Esophagus squamous epithelium (tissue), 5 donors: Measurements from ENCODE around the gene IGF1. TPM values are rescaled to one million over a fixed set of nuclear protein-coding genes. Genes with fewer than 3 reads are reported as not detected.

ENCODE experiments used
- DNase-seq: peaks from one replicate; lab custom pipeline; 2025; lab: John Stamatoyannopoulos, UW
- H3K27ac ChIP-seq, 4 donors: fragments of 200-600 bp; sonication (generic); one replicate each; pipeline ENCODE4 v1.5.1; 2016 to 2019; ENCODE audit warnings: mild to moderate bottlenecking in 1 of 4
- H3K27me3 ChIP-seq, 4 donors: fragments of 200-600 bp; sonication (generic); 1 replicate in 3 of 4; 2 replicates in 1 of 4; pipeline versions ENCODE4 v1.5.1 to v1.6.0; 2017 to 2021; ENCODE audit warnings: antibody characterized with exemption in 1 of 4
- H3K36me3 ChIP-seq, 3 donors: fragments of 200-600 bp; sonication (generic); one replicate each; pipeline ENCODE4 v1.5.1; 2016 to 2019
- H3K4me1 ChIP-seq, 3 donors: fragments of 200-600 bp; sonication (generic); one replicate each; pipeline ENCODE4 v1.5.1; 2017 to 2019
- H3K4me3 ChIP-seq, 4 donors: fragments of 200-600 bp; sonication (generic); 1 replicate in 3 of 4; 2 replicates in 1 of 4; pipeline ENCODE4 v1.5.1; 2016 to 2019; ENCODE audit warnings: mild to moderate bottlenecking in 2 of 4, moderate library complexity in 1 of 4
- H3K9me3 ChIP-seq, 3 donors: fragments of 200-600 bp; sonication (generic); one replicate each; pipeline ENCODE4 v1.5.1; 2016 to 2019
- POLR2A ChIP-seq, 4 donors: fragments of 450-650 bp; IDR thresholded peaks; one replicate each; pipeline ENCODE4 v1.6.1; 2017; ENCODE audit warnings: antibody characterized with exemption in 4 of 4, mild to moderate bottlenecking in 4 of 4, moderate library complexity in 3 of 4
- WGBS, 2 donors: methylation state at CpG; one replicate each; pipeline ENCODE4 v1.1.5; 2018; 5-methylcytosine and 5-hydroxymethylcytosine counted together
- intact Hi-C: fragments of 100-400 bp; cut with DNase I; formaldehyde crosslinking; loops from one replicate; pipeline ENCODE4 v1.15.0; 2022
- total RNA-seq, 4 donors: library from RNA; depleted of rRNA; stranded (reverse); fragments of >200 nt; gene quantifications; one replicate each; pipeline ENCODE4 v1.1.0, GENCODE V29; 2016
- TF ChIP-seq, protein P1 (sequence below), 6 experiments: fragments of 450-650 bp in 4 of 6; fragments of 200-600 bp in 2 of 6; sonication (generic) in 2 of 6; IDR thresholded peaks; one replicate each; pipeline ENCODE4 v1.5.1; 2016 to 2019; ENCODE audit warnings: antibody characterized with exemption in 6 of 6, mild to moderate bottlenecking in 4 of 6, moderate library complexity in 4 of 6
- donor health status: DM: yes; HTN: yes; CAD: no.

The IGF1 gene
- total RNA-seq, 4 donors from 2014 or later, result 0.23 to 36.3 (median 5.6) TPM

DNA sequence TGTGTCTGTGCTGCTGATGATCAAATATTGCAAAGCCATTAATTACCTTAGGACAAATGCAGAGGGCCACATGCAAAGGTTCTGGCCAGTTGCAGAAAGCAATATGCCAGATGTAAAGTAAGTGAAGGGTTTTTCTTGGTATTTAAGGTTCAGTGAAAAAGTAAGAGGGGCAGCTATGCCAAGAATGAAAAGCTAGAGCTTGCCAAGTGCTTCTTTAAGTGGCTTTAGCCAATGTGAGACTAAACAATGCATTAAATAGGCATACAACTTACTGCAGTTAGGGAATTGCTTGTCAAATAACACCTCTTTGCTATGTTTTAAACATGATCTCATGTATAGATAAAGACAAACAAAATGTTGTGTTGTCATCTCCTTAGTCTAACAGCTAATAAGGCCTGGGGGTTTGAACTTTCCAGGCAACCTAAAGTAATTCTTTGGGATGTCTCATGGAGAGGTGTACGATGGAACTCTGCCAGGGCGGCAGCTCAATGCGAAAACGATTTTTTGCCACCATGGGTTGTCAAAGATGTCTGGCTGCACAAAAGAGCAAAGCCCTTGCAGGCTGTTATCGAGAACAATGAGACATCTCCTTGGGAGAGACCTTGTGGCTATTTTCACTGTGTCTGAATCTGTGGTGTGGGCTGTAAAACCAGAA lies 12.0 kb downstream of the IGF1 start:
- no peak for DNase-seq
- no peak overlapping the region for H3K4me3 ChIP-seq
- TF ChIP-seq, protein P1, sequence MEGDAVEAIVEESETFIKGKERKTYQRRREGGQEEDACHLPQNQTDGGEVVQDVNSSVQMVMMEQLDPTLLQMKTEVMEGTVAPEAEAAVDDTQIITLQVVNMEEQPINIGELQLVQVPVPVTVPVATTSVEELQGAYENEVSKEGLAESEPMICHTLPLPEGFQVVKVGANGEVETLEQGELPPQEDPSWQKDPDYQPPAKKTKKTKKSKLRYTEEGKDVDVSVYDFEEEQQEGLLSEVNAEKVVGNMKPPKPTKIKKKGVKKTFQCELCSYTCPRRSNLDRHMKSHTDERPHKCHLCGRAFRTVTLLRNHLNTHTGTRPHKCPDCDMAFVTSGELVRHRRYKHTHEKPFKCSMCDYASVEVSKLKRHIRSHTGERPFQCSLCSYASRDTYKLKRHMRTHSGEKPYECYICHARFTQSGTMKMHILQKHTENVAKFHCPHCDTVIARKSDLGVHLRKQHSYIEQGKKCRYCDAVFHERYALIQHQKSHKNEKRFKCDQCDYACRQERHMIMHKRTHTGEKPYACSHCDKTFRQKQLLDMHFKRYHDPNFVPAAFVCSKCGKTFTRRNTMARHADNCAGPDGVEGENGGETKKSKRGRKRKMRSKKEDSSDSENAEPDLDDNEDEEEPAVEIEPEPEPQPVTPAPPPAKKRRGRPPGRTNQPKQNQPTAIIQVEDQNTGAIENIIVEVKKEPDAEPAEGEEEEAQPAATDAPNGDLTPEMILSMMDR (IDR thresholded peaks at IDR 0.05), result no peak
- no peak for TF ChIP-seq POLR2A (IDR thresholded peaks at IDR 0.05)
- WGBS, 2 donors, result 64 to 74% methylated on average over 5 of the region's 5 CpGs
- H3K9me3 ChIP-seq, result no peaks in the 10 kb centered on the region
- peaks cover 0 to 3% (median 0%) of the 10 kb centered on the region in 3 donors for H3K4me1 ChIP-seq
- H3K27ac ChIP-seq, result no peak overlapping the region
- no peaks in the 10 kb centered on the region for H3K27me3 ChIP-seq
- intact Hi-C loops, result no loop called here
- H3K36me3 ChIP-seq, result no peaks in the 10 kb centered on the region

DNA sequence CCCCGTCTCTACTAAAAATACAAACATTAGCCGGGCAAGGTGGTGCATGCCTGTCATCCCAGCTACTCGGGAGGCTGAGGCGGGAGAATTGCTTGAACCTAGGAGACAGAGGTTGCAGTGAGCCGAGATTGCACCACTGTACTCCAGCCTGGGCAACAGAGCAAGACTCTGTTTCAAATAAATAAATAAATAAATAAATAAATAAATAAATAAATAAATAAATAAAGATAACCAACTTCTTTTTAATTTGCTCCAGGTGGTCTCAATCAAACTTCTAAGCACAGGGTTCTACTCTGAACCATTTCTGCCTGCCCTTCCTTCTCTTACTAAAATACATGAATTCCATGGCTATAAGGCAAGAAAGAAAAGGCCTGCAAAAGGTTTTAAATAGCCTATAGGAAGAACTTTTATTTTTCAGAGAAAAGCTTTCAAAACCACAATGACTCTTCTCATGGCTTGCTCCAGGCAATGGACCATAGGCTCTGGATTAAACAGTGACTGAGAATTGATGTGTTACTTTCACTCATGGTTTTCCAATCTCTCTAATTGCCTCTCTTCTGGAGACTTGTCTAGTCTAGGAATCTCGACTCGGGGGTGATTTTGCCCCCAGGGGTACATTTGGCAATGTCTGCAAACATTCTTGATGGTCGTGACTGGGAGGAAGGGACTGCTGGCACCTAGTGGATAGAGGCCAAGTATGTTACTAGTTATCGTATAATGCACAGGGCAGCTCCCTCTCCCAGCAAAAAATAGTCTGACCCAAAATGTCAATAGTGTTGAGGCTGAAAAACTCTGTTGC lies 14.4 kb downstream of the IGF1 start:
- intact Hi-C loops, result no loop called here
- Histone ChIP-seq H3K27me3 (no peaks in the 10 kb centered on the region), H3K4me1 (peaks cover 0 to 3% (median 0%) of the 10 kb centered on the region in 3 donors), H3K9me3 (no peaks in the 10 kb centered on the region), H3K4me3 (no peak overlapping the region), H3K27ac (no peak overlapping the region), H3K36me3 (no peaks in the 10 kb centered on the region)
- no peak for DNase-seq
- no peak for TF ChIP-seq POLR2A (IDR thresholded peaks at IDR 0.05)
- TF ChIP-seq, protein P1 (IDR thresholded peaks at IDR 0.05), result no peak
- 55 to 74% methylated on average over 7 to 9 of the region's 9 CpGs for WGBS, 2 donors

DNA sequence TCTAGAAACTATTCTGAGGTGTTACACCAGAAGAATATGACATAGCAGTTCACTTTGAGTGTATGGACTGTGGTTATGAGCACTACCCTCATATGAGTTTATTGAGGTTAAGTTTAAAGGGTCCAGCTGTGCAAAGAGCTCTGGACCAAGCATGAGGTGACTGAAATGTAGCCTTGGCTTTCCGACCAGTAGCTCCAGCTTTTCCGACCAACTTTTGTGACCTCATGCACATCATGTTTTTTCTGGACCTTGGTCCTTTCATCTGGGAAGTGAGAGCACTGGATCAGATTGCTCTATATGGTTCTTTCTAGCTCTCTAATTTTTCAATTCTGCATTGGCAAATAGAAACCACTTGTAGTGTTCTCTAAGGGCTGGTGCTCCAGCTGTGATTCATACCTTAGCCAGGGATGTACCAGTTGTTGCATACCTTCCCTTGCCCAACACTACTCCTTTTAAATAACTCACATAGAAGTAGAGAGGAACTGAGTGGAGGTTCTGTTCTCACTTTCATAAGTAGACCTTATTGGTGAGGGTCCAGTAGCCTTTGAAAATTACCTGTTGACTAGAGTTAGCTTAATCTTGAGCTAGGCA lies 16.6 kb downstream of the IGF1 start:
- DNase-seq, result no peak
- H3K4me3 ChIP-seq, result no peak overlapping the region
- no peaks in the 10 kb centered on the region for H3K27me3 ChIP-seq
- TF ChIP-seq, protein P1 (IDR thresholded peaks at IDR 0.05), result no peak
- no peak for TF ChIP-seq POLR2A (IDR thresholded peaks at IDR 0.05)
- peaks cover 0 to 3% (median 0%) of the 10 kb centered on the region in 3 donors for H3K4me1 ChIP-seq
- H3K9me3 ChIP-seq, result no peaks in the 10 kb centered on the region
- H3K36me3 ChIP-seq, result no peaks in the 10 kb centered on the region
- intact Hi-C loops, result no loop called here
- H3K27ac ChIP-seq, result no peak overlapping the region
- WGBS, 2 donors, result 89 to 92% methylated on average over 2 of the region's 2 CpGs

DNA sequence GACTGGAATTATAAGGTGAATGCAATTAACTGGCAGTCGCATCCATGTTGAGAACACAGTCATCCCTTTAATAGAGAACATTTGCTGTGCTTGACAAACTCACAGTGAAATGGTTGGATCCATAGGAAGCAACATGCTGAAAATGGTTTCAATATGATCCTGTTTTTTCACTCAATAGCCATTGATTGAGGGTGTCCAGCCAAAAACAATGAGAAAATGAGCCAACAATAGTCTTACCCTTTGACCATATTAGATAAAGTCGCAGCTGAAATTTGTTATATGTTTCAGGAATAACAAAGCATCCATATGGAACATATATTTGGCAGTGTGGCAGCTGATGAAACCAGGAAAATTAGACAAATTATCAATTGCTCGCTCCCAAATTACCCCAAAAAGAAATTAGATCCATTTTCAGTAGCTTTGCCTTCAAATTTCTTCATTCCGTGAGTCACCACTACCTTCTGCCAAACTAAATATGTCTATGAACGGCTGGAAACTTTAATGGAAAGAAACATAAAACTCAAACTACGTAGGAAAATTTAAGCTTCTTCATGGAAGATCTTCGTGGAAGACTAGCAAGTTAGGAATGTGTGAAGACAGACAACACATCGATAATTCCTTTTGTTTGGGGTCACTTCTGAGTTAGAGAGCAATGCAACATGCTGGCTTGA lies 17.4 kb downstream of the IGF1 start:
- DNase-seq, result no peak
- Histone ChIP-seq H3K27me3 (no peaks in the 10 kb centered on the region), H3K4me3 (no peak overlapping the region), H3K27ac (no peak overlapping the region), H3K9me3 (no peaks in the 10 kb centered on the region), H3K4me1 (peaks cover 0 to 4% (median 0%) of the 10 kb centered on the region in 3 donors), H3K36me3 (no peaks in the 10 kb centered on the region)
- 71 to 72% methylated on average over 8 of the region's 8 CpGs for WGBS, 2 donors
- intact Hi-C loops, result no loop called here
- no peak for TF ChIP-seq POLR2A (IDR thresholded peaks at IDR 0.05)
- TF ChIP-seq, protein P1 (IDR thresholded peaks at IDR 0.05), result no peak
